ENCODE data around the gene BBC3.

BBC3 gene

GRCh38 chr19:47272448-47273312 is 41.7 kb upstream of the BBC3 start:
- Histone ChIP-seq H4K8ac (ENCODE audit: low read length) (peak overlapping the region; percentile 97), H4K91ac (ENCODE audit: low read length) (peak overlapping the region; percentile 83), H2BK120ac (ENCODE audit: low read depth, low read length) (peak overlapping the region; percentile 77), H3K14ac (ENCODE audit: low read length in 2 of 2) (peak overlapping the region in 1 of 2 experiments; percentile 27), H3K27me3 (ENCODE audit: control insufficient read depth in 1 of 2, insufficient read depth in 1 of 2, low read length in 2 of 2) (no peaks in the 10 kb centered on the region), H3K4me3 (ENCODE audit: insufficient read depth in 1 of 2, low read depth in 1 of 2, low read length in 2 of 2) (peak overlapping the region; percentile 69 to 83), H3K18ac (ENCODE audit: low read depth in 1 of 2, low read length in 2 of 2) (peak overlapping the region; percentile 96 to 97), H2BK5ac (ENCODE audit: low read depth, low read length, poor library complexity, severe bottlenecking) (peak overlapping the region; percentile 76), H3K4ac (ENCODE audit: low read depth in 1 of 2, low read length in 2 of 2) (peak overlapping the region; percentile 84 to 93), H2AFZ (ENCODE audit: low read depth, low read length) (peak overlapping the region; percentile 72), H2BK12ac (ENCODE audit: low read length in 2 of 2) (peak overlapping the region; percentile 25 to 68), H3K4me2 (ENCODE audit: low read length, poor library complexity, severe bottlenecking) (peak overlapping the region; percentile 88), H3K4me1 (ENCODE audit: control insufficient read depth, insufficient read depth, low read depth, low read length) (peaks cover 17% of the 10 kb centered on the region), H2BK15ac (ENCODE audit: low read depth, poor library complexity, severe bottlenecking) (peak overlapping the region; percentile 57), H2AK5ac (ENCODE audit: low read length, severe bottlenecking) (peak overlapping the region; percentile 29), H3K27ac (ENCODE audit: low read length, poor library complexity, severe bottlenecking) (peak overlapping the region; percentile 99), H3K9ac (ENCODE audit: low read length) (peak overlapping the region; percentile 93), H3K79me1 (replicated peaks; ENCODE audit: low read length, poor library complexity, severe bottlenecking) (peaks cover 28% of the 10 kb centered on the region), H3K9me3 (ENCODE audit: control insufficient read depth, low read length) (no peaks in the 10 kb centered on the region), H3K23ac (ENCODE audit: low read length in 2 of 2) (peak overlapping the region in 1 of 2 experiments; percentile 64), H3K36me3 (ENCODE audit: control insufficient read depth in 1 of 2, insufficient read depth in 2 of 2, low read depth in 1 of 2, low read length in 2 of 2) (peaks cover 29 to 44% of the 10 kb centered on the region in 2 experiments)
- no peak for DNase-seq
- WGBS: 41% methylated on average over 30 of the region's 42 CpGs

GRCh38 chr19:47271949-47272348 is 41.0 kb upstream of the BBC3 start:
- DNase-seq: no peak
- Histone ChIP-seq H3K23ac (ENCODE audit: low read length in 2 of 2) (no peak overlapping the region), H2AK5ac (ENCODE audit: low read length, severe bottlenecking) (no peak overlapping the region), H3K79me1 (replicated peaks; ENCODE audit: low read length, poor library complexity, severe bottlenecking) (peaks cover 30% of the 10 kb centered on the region), H3K18ac (ENCODE audit: low read depth in 1 of 2, low read length in 2 of 2) (no peak overlapping the region), H3K4me3 (ENCODE audit: insufficient read depth in 1 of 2, low read depth in 1 of 2, low read length in 2 of 2) (no peak overlapping the region), H3K14ac (ENCODE audit: low read length in 2 of 2) (no peak overlapping the region), H2BK15ac (ENCODE audit: low read depth, poor library complexity, severe bottlenecking) (no peak overlapping the region), H3K4me2 (ENCODE audit: low read length, poor library complexity, severe bottlenecking) (no peak overlapping the region), H2BK120ac (ENCODE audit: low read depth, low read length) (no peak overlapping the region), H4K8ac (ENCODE audit: low read length) (no peak overlapping the region), H3K27me3 (ENCODE audit: control insufficient read depth in 1 of 2, insufficient read depth in 1 of 2, low read length in 2 of 2) (no peaks in the 10 kb centered on the region), H2AFZ (ENCODE audit: low read depth, low read length) (no peak overlapping the region), H3K9ac (ENCODE audit: low read length) (no peak overlapping the region), H4K91ac (ENCODE audit: low read length) (no peak overlapping the region), H3K9me3 (ENCODE audit: control insufficient read depth, low read length) (no peaks in the 10 kb centered on the region), H3K4me1 (ENCODE audit: control insufficient read depth, insufficient read depth, low read depth, low read length) (peaks cover 19% of the 10 kb centered on the region), H2BK5ac (ENCODE audit: low read depth, low read length, poor library complexity, severe bottlenecking) (no peak overlapping the region), H3K27ac (ENCODE audit: low read length, poor library complexity, severe bottlenecking) (no peak overlapping the region), H2BK12ac (ENCODE audit: low read length in 2 of 2) (no peak overlapping the region), H3K36me3 (ENCODE audit: control insufficient read depth in 1 of 2, insufficient read depth in 2 of 2, low read depth in 1 of 2, low read length in 2 of 2) (peaks cover 36 to 51% of the 10 kb centered on the region in 2 experiments), H3K4ac (ENCODE audit: low read depth in 1 of 2, low read length in 2 of 2) (no peak overlapping the region)
- 87% methylated on average over 6 of the region's 6 CpGs for WGBS

GRCh38 chr19:47270408-47270807 is 39.4 kb upstream of the BBC3 start:
- WGBS: 99% methylated on average over 10 of the region's 10 CpGs
- Histone ChIP-seq H3K4ac (ENCODE audit: low read depth in 1 of 2, low read length in 2 of 2) (no peak overlapping the region), H3K27me3 (ENCODE audit: control insufficient read depth in 1 of 2, insufficient read depth in 1 of 2, low read length in 2 of 2) (no peaks in the 10 kb centered on the region), H2BK15ac (ENCODE audit: low read depth, poor library complexity, severe bottlenecking) (no peak overlapping the region), H2AFZ (ENCODE audit: low read depth, low read length) (no peak overlapping the region), H4K91ac (ENCODE audit: low read length) (no peak overlapping the region), H3K23ac (ENCODE audit: low read length in 2 of 2) (no peak overlapping the region), H3K4me2 (ENCODE audit: low read length, poor library complexity, severe bottlenecking) (no peak overlapping the region), H3K4me3 (ENCODE audit: insufficient read depth in 1 of 2, low read depth in 1 of 2, low read length in 2 of 2) (no peak overlapping the region), H3K79me1 (replicated peaks; ENCODE audit: low read length, poor library complexity, severe bottlenecking) (peaks cover 33% of the 10 kb centered on the region), H3K9me3 (ENCODE audit: control insufficient read depth, low read length) (no peaks in the 10 kb centered on the region), H3K14ac (ENCODE audit: low read length in 2 of 2) (no peak overlapping the region), H4K8ac (ENCODE audit: low read length) (no peak overlapping the region), H2BK120ac (ENCODE audit: low read depth, low read length) (no peak overlapping the region), H3K36me3 (ENCODE audit: control insufficient read depth in 1 of 2, insufficient read depth in 2 of 2, low read depth in 1 of 2, low read length in 2 of 2) (peaks cover 46 to 57% of the 10 kb centered on the region in 2 experiments), H3K9ac (ENCODE audit: low read length) (no peak overlapping the region), H2BK5ac (ENCODE audit: low read depth, low read length, poor library complexity, severe bottlenecking) (no peak overlapping the region), H2BK12ac (ENCODE audit: low read length in 2 of 2) (no peak overlapping the region), H3K27ac (ENCODE audit: low read length, poor library complexity, severe bottlenecking) (no peak overlapping the region), H2AK5ac (ENCODE audit: low read length, severe bottlenecking) (no peak overlapping the region), H3K4me1 (ENCODE audit: control insufficient read depth, insufficient read depth, low read depth, low read length) (peaks cover 15% of the 10 kb centered on the region), H3K18ac (ENCODE audit: low read depth in 1 of 2, low read length in 2 of 2) (no peak overlapping the region)
- DNase-seq: no peak

- Histone ChIP-seq H2BK12ac (ENCODE audit: low read length in 2 of 2) (no peak overlapping the region), H3K18ac (ENCODE audit: low read depth in 1 of 2, low read length in 2 of 2) (no peak overlapping the region), H3K23ac (ENCODE audit: low read length in 2 of 2) (no peak overlapping the region), H2BK15ac (ENCODE audit: low read depth, poor library complexity, severe bottlenecking) (no peak overlapping the region), H2AFZ (ENCODE audit: low read depth, low read length) (no peak overlapping the region), H3K9me3 (ENCODE audit: control insufficient read depth, low read length) (no peaks in the 10 kb centered on the region), H3K79me1 (replicated peaks; ENCODE audit: low read length, poor library complexity, severe bottlenecking) (peaks cover 37% of the 10 kb centered on the region), H2BK120ac (ENCODE audit: low read depth, low read length) (no peak overlapping the region), H2BK5ac (ENCODE audit: low read depth, low read length, poor library complexity, severe bottlenecking) (no peak overlapping the region), H3K4me3 (ENCODE audit: insufficient read depth in 1 of 2, low read depth in 1 of 2, low read length in 2 of 2) (no peak overlapping the region), H2AK5ac (ENCODE audit: low read length, severe bottlenecking) (no peak overlapping the region), H3K4me2 (ENCODE audit: low read length, poor library complexity, severe bottlenecking) (no peak overlapping the region), H3K4me1 (ENCODE audit: control insufficient read depth, insufficient read depth, low read depth, low read length) (peaks cover 8% of the 10 kb centered on the region), H4K8ac (ENCODE audit: low read length) (no peak overlapping the region), H3K27ac (ENCODE audit: low read length, poor library complexity, severe bottlenecking) (no peak overlapping the region), H3K14ac (ENCODE audit: low read length in 2 of 2) (no peak overlapping the region), H3K9ac (ENCODE audit: low read length) (no peak overlapping the region), H3K27me3 (ENCODE audit: control insufficient read depth in 1 of 2, insufficient read depth in 1 of 2, low read length in 2 of 2) (no peaks in the 10 kb centered on the region), H3K4ac (ENCODE audit: low read depth in 1 of 2, low read length in 2 of 2) (no peak overlapping the region), H4K91ac (ENCODE audit: low read length) (peak overlapping the region; percentile 27), H3K36me3 (ENCODE audit: control insufficient read depth in 1 of 2, insufficient read depth in 2 of 2, low read depth in 1 of 2, low read length in 2 of 2) (peaks cover 54 to 65% of the 10 kb centered on the region in 2 experiments)
- no peak for DNase-seq
- 93% methylated on average over 7 of the region's 7 CpGs for WGBS
Observed at GRCh38 chr19:47269596-47269995, 38.6 kb upstream of the BBC3 start.
